ENCODE measurements around the gene SLC4A5.

SLC4A5 gene

GRCh38 chr2:74343316-74343715, at the start of gene SLC4A5:
Gene SLC4A5 (minus strand): TSS chr2:74343416. CDS start chr2:74315023, 28,393 bp downstream.
- no peak for DNase-seq

- no peak for DNase-seq
Measured at GRCh38 chr2:74392449-74392743, 49.2 kb upstream of the SLC4A5 start.

- DNase-seq: peak; percentile 96
Measured at GRCh38 chr2:74391580-74392448, 48.6 kb upstream of the SLC4A5 start.

GRCh38 chr2:74391209-74391579, 48.0 kb upstream of the SLC4A5 start:
- no peak for DNase-seq

GRCh38 chr2:74390606-74391005, 47.4 kb upstream of the SLC4A5 start:
- DNase-seq: no peak

- DNase-seq: no peak
Measured at GRCh38 chr2:74387346-74387745, 44.1 kb upstream of the SLC4A5 start.

- DNase-seq: no peak
Measured at GRCh38 chr2:74385396-74385795, 42.2 kb upstream of the SLC4A5 start.

- no peak for DNase-seq
Measured at GRCh38 chr2:74384051-74384450, 40.8 kb upstream of the SLC4A5 start.

GRCh38 chr2:74383254-74383653, 40.0 kb upstream of the SLC4A5 start:
- no peak for DNase-seq

GRCh38 chr2:74381751-74382150, 38.5 kb upstream of the SLC4A5 start:
- no peak for DNase-seq

- DNase-seq: peak; percentile 21
Measured at GRCh38 chr2:74379851-74380789, 36.9 kb upstream of the SLC4A5 start, which contains the start of gene DCTN1. Gene DCTN1 (minus strand): TSS chr2:74380311. CDS start chr2:74380037, 274 bp downstream.

- DNase-seq: no peak
Measured at GRCh38 chr2:74378007-74378406, 34.8 kb upstream of the SLC4A5 start.

GRCh38 chr2:74375838-74376237, 32.6 kb upstream of the SLC4A5 start:
- DNase-seq: no peak

GRCh38 chr2:74374509-74375205, 31.4 kb upstream of the SLC4A5 start:
- DNase-seq: no peak

GRCh38 chr2:74373985-74374384, 30.8 kb upstream of the SLC4A5 start:
- DNase-seq: no peak

GRCh38 chr2:74373221-74373676, 30.0 kb upstream of the SLC4A5 start:
- no peak for DNase-seq

GRCh38 chr2:74372674-74373073, 29.5 kb upstream of the SLC4A5 start:
- DNase-seq: no peak

GRCh38 chr2:74371421-74371820, 28.2 kb upstream of the SLC4A5 start:
- no peak for DNase-seq

GRCh38 chr2:74369976-74370375, 26.8 kb upstream of the SLC4A5 start:
- DNase-seq: no peak

GRCh38 chr2:74368499-74368898, 25.3 kb upstream of the SLC4A5 start:
- DNase-seq: no peak

GRCh38 chr2:74367789-74368188, 24.6 kb upstream of the SLC4A5 start:
- DNase-seq: no peak

- DNase-seq: no peak
Measured at GRCh38 chr2:74366036-74366435, 22.8 kb upstream of the SLC4A5 start.

Data from CD4-positive, alpha-beta T cell treated with Interleukin-12 subunit alpha and Interleukin-12 subunit beta, for 1 hour (primary cell).